AG04450 (cell line): ENCODE data around the gene ZBTB34. TPM values are rescaled to one million over a fixed set of nuclear protein-coding genes. Genes with fewer than 3 reads are reported as not detected.

ENCODE experiments used
- CTCF ChIA-PET: fragments of 300-600, 350-600 bp; formaldehyde crosslinking; extraction: SDS; loops from one replicate; lab custom pipeline; 2022; ENCODE audit warnings: antibody characterized with exemption, inconsistent platforms; lab: Charles Lee
- POLR2A ChIA-PET: fragments of 350-600 bp; formaldehyde crosslinking; extraction: SDS; loops from one replicate; lab custom pipeline; 2021; ENCODE audit warnings: antibody characterized with exemption, inconsistent platforms; lab: Yijun Ruan, JAX
- DNase-seq: peaks from one replicate; pipeline ENCODE4 v3.0.0-alpha.2; 2011; ENCODE audit warnings: low read depth, low spot score
- H3K27ac ChIP-seq: one replicate; pipeline ENCODE4 v1.5.1; 2012; ENCODE audit warnings: low read depth, low read length, control low read depth
- H3K27me3 ChIP-seq: one replicate; pipeline ENCODE4 v1.6.0; 2012; ENCODE audit warnings: low read length; ENCODE audit not compliant: control insufficient read depth, insufficient read depth
- H3K4me3 ChIP-seq: 2 replicates; pipeline ENCODE4 v1.5.1; 2011; ENCODE audit warnings: mild to moderate bottlenecking, low read depth, low read length, control low read depth
- H3K9me3 ChIP-seq: 2 replicates; pipeline ENCODE4 v1.5.1; 2012; ENCODE audit warnings: low read length; ENCODE audit not compliant: control insufficient read depth, insufficient read depth
- CTCF ChIP-seq: IDR thresholded peaks from 2 replicates; pipeline ENCODE4 v1.5.1; 2011; ENCODE audit warnings: low read depth, low read length, control low read depth, inconsistent platforms
- polyA plus RNA-seq: library from polyadenylated mRNA; depleted of rRNA; stranded (reverse); fragments of >200 nt; gene quantifications from 2 replicates; pipeline ENCODE4 v1.2.3, GENCODE V29; 2011

Gene ZBTB34
- polyA plus RNA-seq, 1 experiment = 9.4 TPM

GRCh38 chr9:126861707-126862103 lies 1.3 kb downstream of the ZBTB34 start:
- POLR2A ChIA-PET = no interaction called here
- peak overlapping the region; percentile 47 for H3K27ac ChIP-seq
- H3K4me3 ChIP-seq = peak overlapping the region; percentile 90
- no peaks in the 10 kb centered on the region; the same call in 1 of the 2 replicates for H3K9me3 ChIP-seq
- no peak for DNase-seq
- peaks cover 18% of the 10 kb centered on the region for H3K27me3 ChIP-seq
- TF ChIP-seq CTCF = no peak
- CTCF ChIA-PET = no interaction called here

GRCh38 chr9:126862104-126862761 lies 1.8 kb downstream of the ZBTB34 start:
- no peak for DNase-seq
- H3K27ac ChIP-seq = no peak overlapping the region
- POLR2A ChIA-PET = no interaction called here

GRCh38 chr9:126864771-126865170 lies 4.3 kb downstream of the ZBTB34 start:
- ChIA-PET POLR2A (no interaction called here), CTCF (no interaction called here)
- no peaks in the 10 kb centered on the region for H3K27me3 ChIP-seq
- no peak overlapping the region for H3K4me3 ChIP-seq
- H3K27ac ChIP-seq = no peak overlapping the region
- no peaks in the 10 kb centered on the region; the same call in 1 of the 2 replicates for H3K9me3 ChIP-seq
- DNase-seq = no peak
- no peak for TF ChIP-seq CTCF

More at GRCh38 chr9:126862104-126862761, 1.8 kb downstream of the ZBTB34 start:
- TF ChIP-seq CTCF = no peak
- Histone ChIP-seq H3K27me3 (peaks cover 13% of the 10 kb centered on the region), H3K9me3 (no peaks in the 10 kb centered on the region; the same call in 1 of the 2 replicates), H3K4me3 (peak overlapping the region; percentile 90)
- CTCF ChIA-PET = interaction anchor here (0.9 kb wide), 1 partner anchor 33 kb away, joined by 3 read pairs; no protein-coding TSS in a partner anchor

DNA sequence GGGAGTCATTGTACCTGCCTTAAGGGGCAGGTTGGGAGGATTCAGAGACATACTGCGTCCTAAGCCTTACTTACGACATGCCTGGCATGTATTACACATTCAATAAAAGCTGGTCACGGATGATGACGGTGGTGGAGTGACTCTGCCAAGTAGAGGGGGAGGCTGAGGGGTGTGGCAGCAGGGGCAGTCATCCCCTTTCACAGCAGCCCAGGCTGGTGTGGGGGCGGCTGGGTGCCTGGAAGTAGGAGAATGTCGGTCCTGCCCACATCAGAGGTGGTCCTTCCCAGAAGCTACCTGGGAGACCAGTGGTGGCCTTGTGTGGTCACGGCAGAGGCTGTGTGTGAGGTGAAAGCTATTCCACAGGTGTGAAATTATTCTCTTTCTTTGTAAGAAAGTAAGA lies 8.9 kb downstream of the ZBTB34 start:
- POLR2A ChIA-PET = no interaction called here
- CTCF ChIA-PET = no interaction called here
- Histone ChIP-seq H3K4me3 (no peak overlapping the region), H3K27ac (no peak overlapping the region), H3K9me3 (no peaks in the 10 kb centered on the region), H3K27me3 (no peaks in the 10 kb centered on the region)
- DNase-seq = no peak
- TF ChIP-seq CTCF = no peak

- Histone ChIP-seq H3K9me3 (no peaks in the 10 kb centered on the region), H3K4me3 (no peak overlapping the region), H3K27ac (no peak overlapping the region), H3K27me3 (no peaks in the 10 kb centered on the region)
- no peak for DNase-seq
- TF ChIP-seq CTCF = no peak
- CTCF ChIA-PET = interaction anchor here (1.4 kb wide), 1 partner anchor 13 kb away, joined by 3 read pairs; no protein-coding TSS in a partner anchor
- POLR2A ChIA-PET = no interaction called here
Observed at GRCh38 chr9:126872516-126872915, 12.1 kb downstream of the ZBTB34 start.
